Measurements from ENCODE around the gene RAD18. TPM values are rescaled to one million over a fixed set of nuclear protein-coding genes. Genes with fewer than 3 reads are reported as not detected.
A peak's percentile ranks its signal among the peaks of the same experiment; 100 is the strongest.

The RAD18 gene
- total and polyA plus RNA-seq, 9 of the 15 experiments (the other 6 are each of a cell fraction or from before 2014, with no cell fraction given), result 19.2 to 49.4 (median 34.4) TPM

DNA sequence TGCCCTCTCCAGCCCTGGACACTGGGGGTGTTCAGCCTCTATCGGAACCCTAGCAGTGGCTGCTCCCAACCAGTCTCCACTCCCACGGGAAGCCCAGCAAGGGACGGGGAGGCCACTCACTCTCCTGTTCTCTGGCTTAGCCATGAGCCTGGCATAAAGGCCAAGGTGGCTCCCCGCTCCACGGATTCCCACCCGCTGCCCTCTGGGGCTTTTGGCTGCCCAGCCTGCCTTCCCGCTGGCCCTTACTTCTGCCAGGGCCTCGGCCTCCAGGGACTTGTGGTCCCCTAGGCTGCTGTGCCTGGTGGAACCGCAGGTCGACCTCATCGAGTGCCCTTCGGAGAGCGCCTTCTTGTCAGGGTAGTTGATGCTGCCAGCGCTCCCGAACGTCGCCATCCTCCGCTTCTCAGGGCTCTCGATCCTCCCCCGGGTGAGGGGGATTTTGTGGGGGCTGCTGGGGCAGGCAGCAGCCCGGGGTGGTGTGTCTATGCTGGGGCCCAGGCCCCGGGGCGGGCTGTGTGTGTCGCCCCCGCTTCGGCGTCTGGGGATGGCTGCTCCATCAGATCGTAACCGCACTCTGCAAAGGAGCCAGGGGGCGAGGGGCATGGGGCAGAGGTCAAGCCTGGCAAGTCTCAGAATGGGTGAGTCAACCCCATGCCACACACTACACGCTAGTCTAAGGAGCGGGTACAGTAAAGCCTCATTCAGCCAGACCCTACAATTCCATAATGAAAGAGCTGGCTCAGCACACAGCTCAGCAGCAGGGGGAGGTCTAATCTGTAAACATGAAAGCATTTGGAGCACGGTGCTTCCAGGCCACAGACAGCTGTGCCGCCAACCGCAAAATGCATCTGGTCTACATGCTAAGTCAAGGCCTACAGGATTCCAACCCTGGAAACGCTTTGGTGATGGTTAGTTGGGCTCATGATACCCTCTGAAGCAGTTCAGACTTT, 27.3 kb upstream of the RAD18 start:
- POLR2A ChIA-PET, result no interaction called here
- CTCF ChIA-PET (ENCODE audit: low intra/inter-chr PET ratio), result no interaction called here
- Histone ChIP-seq H3K4me1 (replicated peaks in 1 of 2; ENCODE audit: control insufficient read depth in 2 of 2, insufficient read depth in 2 of 2, low read length in 2 of 2) (peaks cover 0 to 3% of the 10 kb centered on the region in 2 experiments; a peak in 2 of 5 replicates), H4K20me1 (replicated peaks; ENCODE audit: control insufficient read depth, insufficient read depth, low read length) (peaks cover 4% of the 10 kb centered on the region), H3K4me3 (no peak overlapping the region), H3K79me2 (ENCODE audit: control insufficient read depth, insufficient read depth, low read length) (no peaks in the 10 kb centered on the region), H3K9ac (ENCODE audit: insufficient read depth in 1 of 2, low read depth in 2 of 2, low read length in 2 of 2) (no peak overlapping the region), H3K9me3 (replicated peaks; ENCODE audit: control insufficient read depth, insufficient read depth, low read depth, low read length) (peaks cover 6% of the 10 kb centered on the region), H2AFZ (ENCODE audit: low read depth, low read length) (no peak overlapping the region), H3K27me3 (ENCODE audit: control insufficient read depth in 2 of 2, insufficient read depth in 2 of 2, low read length in 2 of 2) (peaks cover 55 to 82% of the 10 kb centered on the region in 2 experiments), H3K27ac (ENCODE audit: extremely low read depth, low read depth, low read length) (no peak overlapping the region), H3K4me2 (ENCODE audit: insufficient read depth, low read length) (no peak overlapping the region), H3K36me3 (ENCODE audit: control insufficient read depth, insufficient read depth, low read length) (no peaks in the 10 kb centered on the region), H3K9me1 (ENCODE audit: control insufficient read depth, insufficient read depth, low read length) (no peaks in the 10 kb centered on the region)
- intact Hi-C loops (cut with micrococcal nuclease), result no loop called here
- TF ChIP-seq, protein P1, sequence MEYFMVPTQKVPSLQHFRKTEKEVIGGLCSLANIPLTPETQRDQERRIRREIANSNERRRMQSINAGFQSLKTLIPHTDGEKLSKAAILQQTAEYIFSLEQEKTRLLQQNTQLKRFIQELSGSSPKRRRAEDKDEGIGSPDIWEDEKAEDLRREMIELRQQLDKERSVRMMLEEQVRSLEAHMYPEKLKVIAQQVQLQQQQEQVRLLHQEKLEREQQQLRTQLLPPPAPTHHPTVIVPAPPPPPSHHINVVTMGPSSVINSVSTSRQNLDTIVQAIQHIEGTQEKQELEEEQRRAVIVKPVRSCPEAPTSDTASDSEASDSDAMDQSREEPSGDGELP (CRISPR knock-in tag; IDR thresholded peaks at IDR 0.05; ENCODE audit: borderline replicate concordance), result peak; percentile 55; the same call in 1 of the 2 replicates
- TF ChIP-seq, protein P2, sequence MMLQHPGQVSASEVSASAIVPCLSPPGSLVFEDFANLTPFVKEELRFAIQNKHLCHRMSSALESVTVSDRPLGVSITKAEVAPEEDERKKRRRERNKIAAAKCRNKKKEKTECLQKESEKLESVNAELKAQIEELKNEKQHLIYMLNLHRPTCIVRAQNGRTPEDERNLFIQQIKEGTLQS (IDR thresholded peaks at IDR 0.05), result no peak
- TF ChIP-seq, protein P2 (CRISPR knock-in tag; conservative IDR thresholded peaks at IDR 0.05), result no peak
- WGBS (ENCODE audit: insufficient coverage, low coverage, missing lambda C conversion rate), result 5% methylated on average over 36 of the region's 36 CpGs
- ATAC-seq (no peak), DNase-seq (ENCODE audit: extremely low read depth in 1 of 4, low spot score in 3 of 4) (no peak), FAIRE-seq (no peak)
- BruUV-seq (replicated peaks), result no TSS peak
- in situ Hi-C loops (cut with MboI), result no loop called here
